D721Med (cell line): ENCODE data around the gene STN1.

Source experiments
- DNase-seq: peaks from one replicate; pipeline ENCODE4 v3.0.0; 2011; ENCODE audit warnings: low spot score; ENCODE audit not compliant: insufficient read length
- FAIRE-seq: peaks from 2 replicates; lab custom pipeline; 2011; peaks lifted over from hg19 to GRCh38; lab: Jason Lieb, UNC
- TF ChIP-seq, protein P1 (sequence below): IDR thresholded peaks from 2 replicates; pipeline ENCODE4 v1.5.1; 2012; ENCODE audit warnings: mild to moderate bottlenecking, control low read depth; ENCODE audit not compliant: insufficient read depth; ENCODE audit errors: missing control alignments

Gene STN1

DNA sequence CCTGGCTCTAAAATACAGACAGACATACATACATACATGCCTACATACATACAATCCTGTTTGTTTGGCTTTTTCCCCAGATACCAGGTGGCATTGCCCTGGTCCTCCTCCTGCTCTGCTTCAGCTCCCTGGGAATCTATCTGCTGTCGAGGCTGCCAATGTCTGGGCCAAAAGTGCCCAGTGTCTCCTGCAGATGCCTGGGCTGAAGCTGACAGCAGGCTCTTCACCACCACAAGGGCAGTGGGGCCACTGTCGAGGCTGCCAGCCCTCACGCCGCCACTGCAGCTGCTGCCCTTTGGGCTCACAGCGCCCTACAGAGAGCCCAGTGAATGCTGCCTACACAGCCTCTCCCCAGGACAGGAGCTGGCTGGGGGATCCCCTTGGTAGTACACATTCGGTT lies 18.0 kb upstream of the STN1 start:
- no peak for FAIRE-seq
- TF ChIP-seq, protein P1, sequence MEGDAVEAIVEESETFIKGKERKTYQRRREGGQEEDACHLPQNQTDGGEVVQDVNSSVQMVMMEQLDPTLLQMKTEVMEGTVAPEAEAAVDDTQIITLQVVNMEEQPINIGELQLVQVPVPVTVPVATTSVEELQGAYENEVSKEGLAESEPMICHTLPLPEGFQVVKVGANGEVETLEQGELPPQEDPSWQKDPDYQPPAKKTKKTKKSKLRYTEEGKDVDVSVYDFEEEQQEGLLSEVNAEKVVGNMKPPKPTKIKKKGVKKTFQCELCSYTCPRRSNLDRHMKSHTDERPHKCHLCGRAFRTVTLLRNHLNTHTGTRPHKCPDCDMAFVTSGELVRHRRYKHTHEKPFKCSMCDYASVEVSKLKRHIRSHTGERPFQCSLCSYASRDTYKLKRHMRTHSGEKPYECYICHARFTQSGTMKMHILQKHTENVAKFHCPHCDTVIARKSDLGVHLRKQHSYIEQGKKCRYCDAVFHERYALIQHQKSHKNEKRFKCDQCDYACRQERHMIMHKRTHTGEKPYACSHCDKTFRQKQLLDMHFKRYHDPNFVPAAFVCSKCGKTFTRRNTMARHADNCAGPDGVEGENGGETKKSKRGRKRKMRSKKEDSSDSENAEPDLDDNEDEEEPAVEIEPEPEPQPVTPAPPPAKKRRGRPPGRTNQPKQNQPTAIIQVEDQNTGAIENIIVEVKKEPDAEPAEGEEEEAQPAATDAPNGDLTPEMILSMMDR, result no peak
- no peak for DNase-seq

- FAIRE-seq (no peak), DNase-seq (no peak)
- TF ChIP-seq, protein P1, result no peak
These were observed 16.3 kb upstream of the STN1 start for GRCh38 chr10:103934308-103934707.

GRCh38 chr10:103933557-103934121 lies 15.7 kb upstream of the STN1 start:
- DNase-seq (no peak), FAIRE-seq (no peak)
- TF ChIP-seq, protein P1, result no peak

DNA sequence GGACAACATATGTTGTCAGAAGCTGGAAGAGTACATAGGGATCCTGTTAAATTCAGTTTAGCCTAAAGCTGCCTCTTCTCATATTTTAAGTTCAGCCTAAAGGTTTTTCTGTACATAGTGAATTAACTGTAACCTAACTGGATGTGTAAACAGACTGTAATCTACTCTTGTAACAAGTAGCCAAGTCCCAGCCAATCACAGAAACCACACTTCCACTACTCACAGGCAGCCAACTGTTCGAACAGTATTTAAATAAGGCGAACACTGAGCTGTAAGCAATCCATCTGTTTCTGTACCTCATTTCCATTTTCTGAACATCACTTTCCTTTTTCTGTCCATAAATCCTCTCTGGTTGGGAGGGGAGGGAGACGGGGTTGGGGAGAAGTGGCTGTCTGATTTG lies 15.0 kb upstream of the STN1 start:
- FAIRE-seq (no peak), DNase-seq (no peak)
- TF ChIP-seq, protein P1, result no peak

DNA sequence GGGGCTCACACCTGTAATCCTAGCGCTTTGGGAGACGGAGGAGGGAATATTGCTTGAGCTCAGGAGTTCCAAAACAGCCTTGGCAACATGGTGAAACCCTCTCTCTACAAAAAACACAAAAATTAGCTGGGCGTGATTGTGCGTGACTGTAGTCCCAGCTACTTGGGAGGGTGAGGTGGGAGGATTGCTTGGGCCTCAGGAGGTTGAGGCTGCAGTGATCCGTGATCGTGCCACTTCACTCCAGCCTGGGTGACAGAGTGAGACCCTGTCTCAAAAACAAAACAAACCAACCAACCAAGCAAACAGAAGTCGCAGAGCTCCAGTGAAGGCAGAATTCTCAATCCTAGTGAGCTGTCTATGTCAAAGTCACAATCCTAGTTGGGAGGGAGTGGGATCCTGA lies 14.3 kb upstream of the STN1 start:
- FAIRE-seq (no peak), DNase-seq (no peak)
- TF ChIP-seq, protein P1, result no peak

DNA sequence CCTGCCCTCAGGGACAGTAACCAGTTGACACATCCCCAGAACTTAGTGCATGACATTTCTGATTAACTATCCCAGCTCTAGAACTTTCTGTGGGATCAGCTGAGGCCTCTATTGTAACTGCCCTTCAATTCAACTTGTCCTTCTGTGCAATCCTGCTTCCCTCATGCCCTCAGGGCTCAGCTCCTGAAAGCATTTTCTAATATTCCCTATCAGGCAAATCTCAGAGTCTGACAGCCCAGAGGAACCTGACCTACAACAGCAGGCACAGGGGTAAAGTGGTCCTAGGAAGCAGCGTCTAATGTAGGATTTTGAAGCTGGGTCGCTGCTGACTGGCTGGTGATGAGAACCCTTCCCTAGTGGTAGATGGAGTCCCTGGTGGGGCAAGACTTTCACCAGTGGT lies 13.6 kb upstream of the STN1 start:
- DNase-seq (no peak), FAIRE-seq (no peak)
- TF ChIP-seq, protein P1, result no peak

DNA sequence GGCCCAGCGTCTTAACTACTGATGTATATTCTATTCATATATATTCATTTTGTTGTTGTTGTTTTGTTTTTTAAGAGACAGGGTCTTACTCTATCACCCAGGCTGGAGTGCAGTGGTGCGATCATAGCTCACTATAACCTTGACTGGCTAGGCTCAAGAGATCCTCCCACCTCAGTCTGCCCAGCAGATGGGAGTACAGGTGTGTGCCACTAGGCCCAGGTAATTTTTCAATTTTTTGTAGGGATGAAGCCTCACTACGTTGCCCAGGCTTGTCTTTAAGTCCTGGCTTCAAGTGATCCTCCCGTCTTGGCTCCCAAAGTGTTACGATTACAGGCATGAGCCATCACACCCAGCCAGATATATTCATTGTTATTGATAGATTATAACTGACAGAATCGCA lies 12.9 kb upstream of the STN1 start:
- TF ChIP-seq, protein P1, result no peak
- no peak for FAIRE-seq

More for the DNA sequence above, 12.9 kb upstream of the STN1 start:
- DNase-seq, result no peak
